Lung (tissue), 12 donors: ENCODE data around the gene PIM3. TPM values are rescaled to one million over a fixed set of nuclear protein-coding genes. Genes with fewer than 3 reads are reported as not detected.
A peak's percentile ranks its signal among the peaks of the same experiment; 100 is the strongest.

Experiments used
- ATAC-seq: fragments of 200-7000 bp; cut with Tn5 transposase; one replicate; pipeline ENCODE4 v1.9.1; 2020; ENCODE audit warnings: moderate number of reproducible peaks; ENCODE audit not compliant: insufficient read depth, low FRiP score
- DNase-seq, 3 donors: peaks; one replicate each; pipeline ENCODE4 v3.0.0-alpha.2; 2013 to 2017
- H3K27ac ChIP-seq, 2 donors: one replicate each; pipeline ENCODE4 v1.5.1; 2013; ENCODE audit warnings: mild to moderate bottlenecking in 2 of 2, moderate library complexity in 2 of 2, control low read depth in 1 of 2, inconsistent platforms in 1 of 2, low read depth in 1 of 2, low read length in 1 of 2
- H3K27me3 ChIP-seq, 3 donors: one replicate each; pipeline ENCODE4 v1.5.1; 2013; ENCODE audit warnings: low read length in 2 of 3; ENCODE audit not compliant: control insufficient read depth in 3 of 3, insufficient read depth in 3 of 3
- H3K36me3 ChIP-seq, 4 donors: one replicate each; pipeline ENCODE4 v1.5.1; 2013; ENCODE audit warnings: low read length in 4 of 4, mild to moderate bottlenecking in 1 of 4, moderate library complexity in 1 of 4; ENCODE audit not compliant: control insufficient read depth in 4 of 4, insufficient read depth in 4 of 4
- H3K4me1 ChIP-seq, 5 donors: one replicate each; pipeline ENCODE4 v1.5.1; 2013; ENCODE audit warnings: low read length in 5 of 5, mild to moderate bottlenecking in 2 of 5, moderate library complexity in 1 of 5; ENCODE audit not compliant: control insufficient read depth in 5 of 5, insufficient read depth in 5 of 5
- H3K4me3 ChIP-seq: one replicate; pipeline ENCODE4 v1.5.1; 2013; ENCODE audit warnings: mild to moderate bottlenecking, control low read depth, moderate library complexity
- H3K9ac ChIP-seq, 2 donors: one replicate each; pipeline ENCODE4 v1.5.1; 2013; ENCODE audit warnings: low read length in 2 of 2, control low read depth in 1 of 2; ENCODE audit not compliant: insufficient read depth in 1 of 2
- H3K9me3 ChIP-seq, 4 donors: one replicate each; pipeline ENCODE4 v1.5.1; 2013; ENCODE audit warnings: low read length in 3 of 4, mild to moderate bottlenecking in 1 of 4, moderate library complexity in 1 of 4; ENCODE audit not compliant: control insufficient read depth in 4 of 4, insufficient read depth in 3 of 4
- CTCF ChIP-seq: IDR thresholded peaks from 2 replicates; pipeline ENCODE4 v1.5.1; 2012; ENCODE audit warnings: mild to moderate bottlenecking; ENCODE audit errors: control extremely low read depth, extremely low read depth
- WGBS, 2 donors: extraction: QIAGEN DNeasy Blood & Tissue Kit; methylation state at CpG; one replicate each; pipeline ENCODE4 v1.1.7; 2013; 5-methylcytosine and 5-hydroxymethylcytosine counted together
- polyA plus RNA-seq, 2 donors: library from polyadenylated mRNA; stranded (reverse); fragments of 200-250 nt; gene quantifications; one replicate each; pipeline ENCODE4 v1.2.1, GENCODE V29; 2013
- total RNA-seq, 2 donors: library from RNA; depleted of rRNA in 1 of 2; stranded (reverse); fragments of >200 nt in 1 of 2; gene quantifications; one replicate each; pipeline ENCODE4 v1.2.1, GENCODE V29; 2014 to 2021
- donor health status: control.
- donor health status: control.
- donor health status: Bipolar disorder and iron deficiency.
- donor health status: healthy.
- donor health status: DM: yes; HTN: yes; CAD: no.

The PIM3 gene
- total and polyA plus RNA-seq, 4 donors = 99.0 to 238 (median 132) TPM

GRCh38 chr22:49991167-49991566 lies 30.6 kb downstream of the PIM3 start:
- no peak for DNase-seq
- no peak for TF ChIP-seq CTCF
- peaks cover 0 to 4% (median 0%) of the 10 kb centered on the region in 5 donors for H3K4me1 ChIP-seq
- H3K9ac ChIP-seq = no peak overlapping the region
- no peak for ATAC-seq
- H3K36me3 ChIP-seq = no peaks in the 10 kb centered on the region
- WGBS, 2 donors = 92 to 93% methylated on average over 6 of the region's 6 CpGs
- H3K27ac ChIP-seq = no peak overlapping the region
- H3K9me3 ChIP-seq = peaks cover 0 to 6% (median 0%) of the 10 kb centered on the region in 4 donors
- no peak overlapping the region for H3K4me3 ChIP-seq
- peaks cover 0 to under 1% (median 0%) of the 10 kb centered on the region in 3 donors for H3K27me3 ChIP-seq

- WGBS, 2 donors = 88 to 95% methylated on average over 7 of the region's 7 CpGs
- ATAC-seq (no peak), DNase-seq (no peak)
- no peak for TF ChIP-seq CTCF
- peaks cover 0 to 6% (median 0%) of the 10 kb centered on the region in 4 donors for H3K9me3 ChIP-seq
- H3K36me3 ChIP-seq = no peaks in the 10 kb centered on the region
- H3K9ac ChIP-seq = no peak overlapping the region
- H3K4me3 ChIP-seq = no peak overlapping the region
- H3K27ac ChIP-seq = no peak overlapping the region
- peaks cover 0 to 4% (median 0%) of the 10 kb centered on the region in 5 donors for H3K4me1 ChIP-seq
- H3K27me3 ChIP-seq = no peaks in the 10 kb centered on the region
These were observed 31.4 kb downstream of the PIM3 start for GRCh38 chr22:49991907-49992533.

GRCh38 chr22:49992921-49993648 lies 32.5 kb downstream of the PIM3 start:
- Histone ChIP-seq H3K27ac (no peak overlapping the region), H3K4me1 (peaks cover 0 to 4% (median 0%) of the 10 kb centered on the region in 5 donors), H3K36me3 (no peaks in the 10 kb centered on the region), H3K9me3 (peaks cover 0 to 6% (median 0%) of the 10 kb centered on the region in 4 donors), H3K27me3 (no peaks in the 10 kb centered on the region), H3K4me3 (no peak overlapping the region), H3K9ac (no peak overlapping the region)
- ATAC-seq = peak; percentile 68
- peak; percentile 73 for TF ChIP-seq CTCF
- peak in 1 of 3 donors; percentile 29 for DNase-seq
- WGBS, 2 donors = 32 to 43% methylated on average over 21 to 23 of the region's 23 CpGs
